ENCODE measurements around the gene STAT4.

The STAT4 gene

GRCh38 chr2:191049728-191050639 is 100.8 kb downstream of the STAT4 start:
- Histone ChIP-seq H3K79me2 (ENCODE audit: insufficient read depth, low read length) (no peaks in the 10 kb centered on the region), H3K9ac (ENCODE audit: low read length) (no peak overlapping the region), H3K27ac (ENCODE audit: low read depth, low read length) (no peak overlapping the region), H2AFZ (ENCODE audit: low read depth, low read length, severe bottlenecking) (no peak overlapping the region), H3K4me2 (ENCODE audit: low read depth, low read length, poor library complexity, severe bottlenecking) (no peak overlapping the region), H3K9me3 (ENCODE audit: insufficient read depth, low read length) (no peaks in the 10 kb centered on the region), H3K9me2 (replicated peaks; ENCODE audit: insufficient read depth, low read length) (no peaks in the 10 kb centered on the region), H3K36me3 (ENCODE audit: low read length) (no peaks in the 10 kb centered on the region), H3K27me3 (ENCODE audit: low read length) (no peaks in the 10 kb centered on the region), H3F3A (ENCODE audit: insufficient read depth) (no peaks in the 10 kb centered on the region), H3K4me3 (ENCODE audit: insufficient read depth, low read length, poor library complexity, severe bottlenecking) (no peak overlapping the region), H4K20me1 (ENCODE audit: low read depth, low read length) (no peaks in the 10 kb centered on the region)
- TF ChIP-seq EZH2phosphoT487 (conservative IDR thresholded peaks at IDR 0.05; ENCODE audit: low read length) (no peak), CTCF (IDR thresholded peaks at IDR 0.05; ENCODE audit: insufficient read depth, low read length, poor library complexity, severe bottlenecking) (no peak)

GRCh38 chr2:191048073-191048472 is 102.7 kb downstream of the STAT4 start:
- H3K4me3 ChIP-seq (ENCODE audit: insufficient read depth, low read length, poor library complexity, severe bottlenecking), result no peak overlapping the region
- no peaks in the 10 kb centered on the region for H3F3A ChIP-seq (ENCODE audit: insufficient read depth)
- H4K20me1 ChIP-seq (ENCODE audit: low read depth, low read length), result no peaks in the 10 kb centered on the region
- H3K9me3 ChIP-seq (ENCODE audit: insufficient read depth, low read length), result no peaks in the 10 kb centered on the region
- TF ChIP-seq EZH2phosphoT487 (conservative IDR thresholded peaks at IDR 0.05; ENCODE audit: low read length), result no peak
- no peak for TF ChIP-seq CTCF (IDR thresholded peaks at IDR 0.05; ENCODE audit: insufficient read depth, low read length, poor library complexity, severe bottlenecking)
- H3K4me2 ChIP-seq (ENCODE audit: low read depth, low read length, poor library complexity, severe bottlenecking), result no peak overlapping the region
- H3K9me2 ChIP-seq (replicated peaks; ENCODE audit: insufficient read depth, low read length), result no peaks in the 10 kb centered on the region
- H3K9ac ChIP-seq (ENCODE audit: low read length), result no peak overlapping the region
- no peaks in the 10 kb centered on the region for H3K27me3 ChIP-seq (ENCODE audit: low read length)
- no peaks in the 10 kb centered on the region for H3K36me3 ChIP-seq (ENCODE audit: low read length)
- H2AFZ ChIP-seq (ENCODE audit: low read depth, low read length, severe bottlenecking), result no peak overlapping the region
- H3K27ac ChIP-seq (ENCODE audit: low read depth, low read length), result no peak overlapping the region
- H3K79me2 ChIP-seq (ENCODE audit: insufficient read depth, low read length), result no peaks in the 10 kb centered on the region

- H4K20me1 ChIP-seq (ENCODE audit: low read depth, low read length), result no peaks in the 10 kb centered on the region
- no peaks in the 10 kb centered on the region for H3F3A ChIP-seq (ENCODE audit: insufficient read depth)
- H3K9me2 ChIP-seq (replicated peaks; ENCODE audit: insufficient read depth, low read length), result no peaks in the 10 kb centered on the region
- H3K9me3 ChIP-seq (ENCODE audit: insufficient read depth, low read length), result no peaks in the 10 kb centered on the region
- TF ChIP-seq CTCF (IDR thresholded peaks at IDR 0.05; ENCODE audit: insufficient read depth, low read length, poor library complexity, severe bottlenecking), result no peak
- no peak for TF ChIP-seq EZH2phosphoT487 (conservative IDR thresholded peaks at IDR 0.05; ENCODE audit: low read length)
- H3K4me2 ChIP-seq (ENCODE audit: low read depth, low read length, poor library complexity, severe bottlenecking), result no peak overlapping the region
- H3K4me3 ChIP-seq (ENCODE audit: insufficient read depth, low read length, poor library complexity, severe bottlenecking), result no peak overlapping the region
- H3K9ac ChIP-seq (ENCODE audit: low read length), result no peak overlapping the region
- no peaks in the 10 kb centered on the region for H3K27me3 ChIP-seq (ENCODE audit: low read length)
- no peaks in the 10 kb centered on the region for H3K79me2 ChIP-seq (ENCODE audit: insufficient read depth, low read length)
- H3K36me3 ChIP-seq (ENCODE audit: low read length), result no peaks in the 10 kb centered on the region
- no peak overlapping the region for H2AFZ ChIP-seq (ENCODE audit: low read depth, low read length, severe bottlenecking)
- no peak overlapping the region for H3K27ac ChIP-seq (ENCODE audit: low read depth, low read length)
Measured at GRCh38 chr2:191045141-191045540, 105.7 kb downstream of the STAT4 start.
